Caco-2 (cell line): Measurements from ENCODE around the gene TNS3. TPM values are rescaled to one million over a fixed set of nuclear protein-coding genes. Genes with fewer than 3 reads are reported as not detected.

Source experiments
- BruUV-seq: library from RNA; stranded (reverse); fragments of 400-500 nt; replicated peaks from 2 replicates; lab custom pipeline; 2021; lab: Mats Ljungman, UMichigan
- CTCF ChIA-PET: fragments of 300-600 bp; sonication (Branson Sonifier 250); formaldehyde crosslinking; loops from one replicate; lab custom pipeline; 2022; ENCODE audit warnings: antibody characterized with exemption; lab: Charles Lee
- POLR2A ChIA-PET: fragments of 300-600 bp; sonication (Branson Sonifier 250); formaldehyde crosslinking; loops from one replicate; lab custom pipeline; 2022; ENCODE audit warnings: antibody characterized with exemption; lab: Charles Lee
- DNase-seq, 2 experiments: peaks; one replicate each; pipeline versions ENCODE4 v3.0.0 to v3.0.0-alpha.2; 2020 to 2022
- H3K27me3 ChIP-seq: replicated peaks from 2 replicates; pipeline ENCODE4 v1.6.0; 2011; ENCODE audit warnings: low read length; ENCODE audit not compliant: control insufficient read depth, insufficient read depth
- H3K36me3 ChIP-seq: 2 replicates; pipeline ENCODE4 v1.5.1; 2011; ENCODE audit warnings: low read length; ENCODE audit not compliant: control insufficient read depth, insufficient read depth
- H3K4me1 ChIP-seq: fragments of 250-450 bp; sonication (Bioruptor Pico); 2 replicates; pipeline ENCODE4 v1.5.1; 2020; ENCODE audit warnings: mild to moderate bottlenecking
- H3K4me3 ChIP-seq: 2 replicates; pipeline ENCODE4 v1.5.1; 2011; ENCODE audit warnings: low read depth, mild to moderate bottlenecking, control low read depth, low read length
- H3K9me3 ChIP-seq: fragments of 250-450 bp; sonication (Bioruptor Pico); 2 replicates; pipeline ENCODE4 v1.5.1; 2020; ENCODE audit warnings: mild to moderate bottlenecking, moderate library complexity
- H3K27ac Mint-ChIP-seq: one replicate; pipeline ENCODE4 v1.8.0; 2022; ENCODE audit warnings: mixed read lengths; ENCODE audit not compliant: unreplicated experiment
- H3K27me3 Mint-ChIP-seq: one replicate; pipeline ENCODE4 v1.8.0; 2022; ENCODE audit warnings: mixed read lengths; ENCODE audit not compliant: insufficient read depth, unreplicated experiment
- H3K36me3 Mint-ChIP-seq: one replicate; pipeline ENCODE4 v1.8.0; 2022; ENCODE audit warnings: mild to moderate bottlenecking, mixed read lengths; ENCODE audit not compliant: insufficient read depth, unreplicated experiment
- H3K4me1 Mint-ChIP-seq: one replicate; pipeline ENCODE4 v1.8.0; 2022; ENCODE audit warnings: low read depth, mixed read lengths; ENCODE audit not compliant: unreplicated experiment
- H3K4me3 Mint-ChIP-seq: one replicate; pipeline ENCODE4 v1.8.0; 2022; ENCODE audit warnings: mild to moderate bottlenecking, moderate library complexity, mixed read lengths; ENCODE audit not compliant: unreplicated experiment
- H3K9me3 Mint-ChIP-seq: one replicate; pipeline ENCODE4 v1.8.0; 2022; ENCODE audit warnings: mixed read lengths; ENCODE audit not compliant: unreplicated experiment
- intact Hi-C: fragments of 100-400 bp; cut with micrococcal nuclease; formaldehyde crosslinking; loops from one replicate; pipeline ENCODE4 v1.10.0; 2022; ENCODE audit not compliant: unreplicated experiment
- total RNA-seq: library from RNA; stranded (reverse); gene quantifications from 2 replicates; pipeline ENCODE4 v1.2.3, GENCODE V29; 2022
- TF ChIP-seq, protein P1 (sequence below), 2 experiments: fragments of 200-600 bp in 1 of 2; IDR thresholded peaks; 1 replicate in 1 of 2; 2 replicates in 1 of 2; pipeline versions ENCODE4 v1.5.1 to v1.8.0; 2011 to 2022; ENCODE audit warnings: antibody characterized with exemption in 1 of 2, control low read depth in 1 of 2, inconsistent platforms in 1 of 2, low read depth in 1 of 2, low read length in 1 of 2, mild to moderate bottlenecking in 1 of 2, moderate library complexity in 1 of 2; ENCODE audit not compliant: insufficient read depth in 1 of 2, severe bottlenecking in 1 of 2, unreplicated experiment in 1 of 2

TNS3 gene
- total RNA-seq, 1 experiment from 2014 or later = 263 TPM

DNA sequence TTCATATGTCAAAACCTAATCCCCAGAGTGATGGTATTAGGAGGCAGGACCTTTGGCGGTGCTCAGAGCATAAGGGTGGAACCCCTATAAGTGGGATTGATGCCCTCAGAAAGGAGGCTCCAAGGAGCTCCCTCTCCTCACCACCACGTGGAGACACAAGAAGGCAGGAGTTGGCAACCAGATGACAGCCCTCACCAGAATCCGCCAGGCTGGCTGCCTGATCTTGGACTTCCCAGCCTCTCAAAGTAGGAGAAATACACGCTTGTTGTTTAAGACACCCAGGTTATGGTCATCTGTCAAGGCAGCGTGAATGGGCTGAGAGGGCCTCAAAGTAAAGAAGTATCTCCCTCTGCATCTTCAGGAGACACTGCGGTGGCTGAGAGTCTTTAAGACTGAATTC lies 187.7 kb downstream of the TNS3 start:
- Mint-ChIP-seq H3K27me3 (no peaks in the 10 kb centered on the region), H3K4me3 (no peak overlapping the region), H3K36me3 (peaks cover 100% of the 10 kb centered on the region), H3K9me3 (no peaks in the 10 kb centered on the region), H3K4me1 (peaks cover 14% of the 10 kb centered on the region), H3K27ac (peak overlapping the region; percentile 13)
- Histone ChIP-seq H3K4me1 (no peaks in the 10 kb centered on the region), H3K4me3 (no peak overlapping the region), H3K9me3 (no peaks in the 10 kb centered on the region), H3K36me3 (peaks cover 7% of the 10 kb centered on the region), H3K27me3 (no peaks in the 10 kb centered on the region)
- ChIA-PET POLR2A (no interaction called here), CTCF (no interaction called here)
- intact Hi-C loops = no loop called here
- TF ChIP-seq, protein P1, sequence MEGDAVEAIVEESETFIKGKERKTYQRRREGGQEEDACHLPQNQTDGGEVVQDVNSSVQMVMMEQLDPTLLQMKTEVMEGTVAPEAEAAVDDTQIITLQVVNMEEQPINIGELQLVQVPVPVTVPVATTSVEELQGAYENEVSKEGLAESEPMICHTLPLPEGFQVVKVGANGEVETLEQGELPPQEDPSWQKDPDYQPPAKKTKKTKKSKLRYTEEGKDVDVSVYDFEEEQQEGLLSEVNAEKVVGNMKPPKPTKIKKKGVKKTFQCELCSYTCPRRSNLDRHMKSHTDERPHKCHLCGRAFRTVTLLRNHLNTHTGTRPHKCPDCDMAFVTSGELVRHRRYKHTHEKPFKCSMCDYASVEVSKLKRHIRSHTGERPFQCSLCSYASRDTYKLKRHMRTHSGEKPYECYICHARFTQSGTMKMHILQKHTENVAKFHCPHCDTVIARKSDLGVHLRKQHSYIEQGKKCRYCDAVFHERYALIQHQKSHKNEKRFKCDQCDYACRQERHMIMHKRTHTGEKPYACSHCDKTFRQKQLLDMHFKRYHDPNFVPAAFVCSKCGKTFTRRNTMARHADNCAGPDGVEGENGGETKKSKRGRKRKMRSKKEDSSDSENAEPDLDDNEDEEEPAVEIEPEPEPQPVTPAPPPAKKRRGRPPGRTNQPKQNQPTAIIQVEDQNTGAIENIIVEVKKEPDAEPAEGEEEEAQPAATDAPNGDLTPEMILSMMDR (IDR thresholded peaks at IDR 0.05; ENCODE audit: insufficient read depth in 1 of 2, low read depth in 1 of 2, low read length in 1 of 2, severe bottlenecking in 1 of 2, unreplicated experiment in 1 of 2) = no peak
- no TSS peak for BruUV-seq
- peak in 1 of 2 experiments; percentile 9 for DNase-seq

DNA sequence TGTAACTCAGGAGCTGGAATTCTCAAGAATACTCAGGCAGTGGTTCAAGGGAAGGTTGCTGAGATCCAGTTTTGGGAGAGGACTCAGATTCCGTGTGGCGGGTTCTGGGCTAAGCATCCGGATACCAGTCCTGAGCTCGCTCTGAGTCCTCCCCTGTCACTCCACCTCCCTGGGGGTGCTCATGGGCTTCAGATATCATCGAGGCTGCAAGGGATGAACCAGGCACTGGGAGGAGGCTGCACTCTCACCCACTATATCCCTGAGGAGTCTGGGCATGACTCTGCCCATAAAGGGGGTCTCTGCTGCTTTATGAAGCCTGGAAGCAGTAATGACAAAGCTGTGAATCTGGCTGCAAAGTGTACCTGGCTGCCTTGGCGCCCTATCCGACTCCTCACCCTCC lies 188.5 kb downstream of the TNS3 start:
- Histone ChIP-seq H3K27me3 (no peaks in the 10 kb centered on the region), H3K4me1 (no peaks in the 10 kb centered on the region), H3K36me3 (peaks cover 7% of the 10 kb centered on the region), H3K9me3 (no peaks in the 10 kb centered on the region), H3K4me3 (no peak overlapping the region)
- Mint-ChIP-seq H3K27ac (peak overlapping the region; percentile 13), H3K27me3 (no peaks in the 10 kb centered on the region), H3K4me1 (peaks cover 22% of the 10 kb centered on the region), H3K36me3 (peaks cover 97% of the 10 kb centered on the region), H3K9me3 (no peaks in the 10 kb centered on the region), H3K4me3 (no peak overlapping the region)
- intact Hi-C loops = no loop called here
- TF ChIP-seq, protein P1 (IDR thresholded peaks at IDR 0.05; ENCODE audit: insufficient read depth in 1 of 2, low read depth in 1 of 2, low read length in 1 of 2, severe bottlenecking in 1 of 2, unreplicated experiment in 1 of 2) = no peak
- no TSS peak for BruUV-seq
- ChIA-PET POLR2A (no interaction called here), CTCF (no interaction called here)
- DNase-seq = peak in 1 of 2 experiments; percentile 7

DNA sequence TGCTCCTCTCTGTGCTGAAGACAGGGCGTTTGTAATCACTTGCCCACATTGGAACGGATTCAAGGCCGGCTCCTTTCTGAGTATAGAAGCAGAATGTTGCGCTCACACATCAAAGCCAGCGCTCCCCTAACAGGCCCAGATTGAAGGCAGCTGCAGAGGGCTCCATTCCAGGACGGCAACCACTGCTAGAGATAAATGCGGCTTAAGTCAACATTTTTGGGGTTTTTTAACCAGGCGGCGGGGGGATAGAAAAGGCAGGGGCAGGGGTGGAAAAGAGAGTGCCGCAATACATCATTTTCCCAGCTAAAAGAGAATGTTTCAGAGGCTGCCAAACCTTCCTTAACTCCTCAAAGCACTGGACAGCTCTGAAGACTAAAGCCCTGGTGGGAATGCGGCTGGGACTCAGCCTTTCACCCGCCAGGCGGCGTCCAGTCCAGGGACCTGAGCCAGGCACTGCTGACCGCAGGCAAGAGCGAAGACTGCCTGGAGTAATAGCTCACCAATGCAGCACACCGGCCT lies 189.6 kb downstream of the TNS3 start:
- peaks cover 97% of the 10 kb centered on the region for H3K36me3 Mint-ChIP-seq
- H3K27me3 ChIP-seq = no peaks in the 10 kb centered on the region
- H3K4me1 Mint-ChIP-seq = peaks cover 28% of the 10 kb centered on the region
- ChIA-PET POLR2A (no interaction called here), CTCF (no interaction called here)
- intact Hi-C loops = no loop called here
- H3K27me3 Mint-ChIP-seq = no peaks in the 10 kb centered on the region
- TF ChIP-seq, protein P1 (IDR thresholded peaks at IDR 0.05; ENCODE audit: insufficient read depth in 1 of 2, low read depth in 1 of 2, low read length in 1 of 2, severe bottlenecking in 1 of 2, unreplicated experiment in 1 of 2) = no peak
- H3K4me3 ChIP-seq = no peak overlapping the region
- peak in 1 of 2 experiments; percentile 8 for DNase-seq
- no peaks in the 10 kb centered on the region for H3K9me3 Mint-ChIP-seq
- no peak overlapping the region for H3K4me3 Mint-ChIP-seq
- no peaks in the 10 kb centered on the region for H3K4me1 ChIP-seq
- H3K27ac Mint-ChIP-seq = no peak overlapping the region
- H3K9me3 ChIP-seq = no peaks in the 10 kb centered on the region
- peaks cover 8% of the 10 kb centered on the region for H3K36me3 ChIP-seq
- no TSS peak for BruUV-seq
